Head of caudate nucleus (tissue), 42 donors: ENCODE data around the gene TNFRSF18.

ENCODE experiments used
- DNase-seq, 42 donors: peaks; one replicate each; pipeline versions ENCODE4 v3.0.0 to v3.0.0-alpha.2; 2020 to 2021; ENCODE audit warnings: mixed read lengths in 7 of 42
- intact Hi-C: fragments of 100-400 bp; cut with DNase I; formaldehyde crosslinking; loops from one replicate; pipeline ENCODE4 v1.15.0; 2022

Gene TNFRSF18

GRCh38 chr1:1173061-1173792 lies 33.2 kb downstream of the TNFRSF18 start:
- intact Hi-C loops, result no loop called here
- DNase-seq, result peak in 1 of 42 donors; percentile 1

DNA sequence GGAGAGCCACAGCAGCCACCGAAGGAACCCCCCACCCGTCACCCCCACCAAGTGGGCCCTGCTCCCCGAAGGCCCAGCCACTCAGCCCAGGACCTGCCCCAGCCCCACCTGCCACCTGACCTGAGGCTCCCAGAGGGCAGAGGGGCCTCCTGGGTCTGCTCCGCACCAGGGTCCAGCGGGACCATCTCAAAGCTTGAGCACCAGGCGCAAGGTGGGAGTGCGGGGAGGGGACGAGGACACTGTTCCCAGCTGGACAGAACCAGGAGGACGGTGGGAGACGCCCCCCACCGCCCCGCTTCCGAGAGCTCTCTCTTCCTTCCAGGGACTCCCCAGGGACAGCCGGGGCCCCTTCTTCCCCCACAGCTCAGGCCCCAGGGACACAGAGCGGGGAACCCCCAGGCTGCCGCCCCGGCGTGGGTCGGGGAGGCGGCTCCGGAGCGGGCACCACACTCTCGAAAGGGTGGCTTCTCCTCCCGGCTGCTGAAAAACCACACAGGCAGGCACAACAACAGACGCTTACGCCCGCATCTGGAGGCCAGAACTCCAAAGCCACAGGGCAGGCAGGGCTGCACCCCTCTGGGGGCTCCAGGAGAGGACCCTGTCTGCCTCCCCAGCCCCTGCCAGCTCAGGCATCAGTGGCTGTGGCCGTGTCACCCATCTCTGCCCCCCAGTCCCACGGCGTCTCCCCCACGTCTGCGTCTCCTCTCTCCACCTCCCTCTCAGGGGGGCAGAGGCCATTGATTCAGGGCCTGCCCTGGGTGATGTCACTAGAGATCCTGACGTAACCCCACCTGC lies 34.6 kb downstream of the TNFRSF18 start:
- peak in 1 of 42 donors; percentile 1 for DNase-seq
- intact Hi-C loops, result no loop called here

DNA sequence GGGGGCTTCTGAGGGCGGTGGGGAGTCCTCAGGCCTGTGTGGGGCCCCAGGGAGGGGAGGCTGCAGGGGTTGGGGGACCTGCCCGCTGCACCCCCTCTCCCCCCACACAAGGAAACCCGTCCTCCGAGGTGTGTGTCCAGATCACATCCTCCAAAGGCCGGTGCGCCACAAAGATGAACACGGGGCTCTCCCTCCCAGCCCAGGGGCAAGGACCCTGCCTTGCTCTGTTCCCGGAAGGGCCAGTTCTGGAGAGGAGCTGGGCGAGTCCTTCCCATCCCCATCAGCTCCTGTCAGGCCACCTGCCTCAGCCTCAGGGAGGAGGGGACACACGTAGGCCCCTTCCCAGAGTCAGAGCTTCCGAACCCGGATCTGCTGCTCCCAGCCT lies 35.2 kb downstream of the TNFRSF18 start:
- intact Hi-C loops, result no loop called here
- DNase-seq, result no peak

DNA sequence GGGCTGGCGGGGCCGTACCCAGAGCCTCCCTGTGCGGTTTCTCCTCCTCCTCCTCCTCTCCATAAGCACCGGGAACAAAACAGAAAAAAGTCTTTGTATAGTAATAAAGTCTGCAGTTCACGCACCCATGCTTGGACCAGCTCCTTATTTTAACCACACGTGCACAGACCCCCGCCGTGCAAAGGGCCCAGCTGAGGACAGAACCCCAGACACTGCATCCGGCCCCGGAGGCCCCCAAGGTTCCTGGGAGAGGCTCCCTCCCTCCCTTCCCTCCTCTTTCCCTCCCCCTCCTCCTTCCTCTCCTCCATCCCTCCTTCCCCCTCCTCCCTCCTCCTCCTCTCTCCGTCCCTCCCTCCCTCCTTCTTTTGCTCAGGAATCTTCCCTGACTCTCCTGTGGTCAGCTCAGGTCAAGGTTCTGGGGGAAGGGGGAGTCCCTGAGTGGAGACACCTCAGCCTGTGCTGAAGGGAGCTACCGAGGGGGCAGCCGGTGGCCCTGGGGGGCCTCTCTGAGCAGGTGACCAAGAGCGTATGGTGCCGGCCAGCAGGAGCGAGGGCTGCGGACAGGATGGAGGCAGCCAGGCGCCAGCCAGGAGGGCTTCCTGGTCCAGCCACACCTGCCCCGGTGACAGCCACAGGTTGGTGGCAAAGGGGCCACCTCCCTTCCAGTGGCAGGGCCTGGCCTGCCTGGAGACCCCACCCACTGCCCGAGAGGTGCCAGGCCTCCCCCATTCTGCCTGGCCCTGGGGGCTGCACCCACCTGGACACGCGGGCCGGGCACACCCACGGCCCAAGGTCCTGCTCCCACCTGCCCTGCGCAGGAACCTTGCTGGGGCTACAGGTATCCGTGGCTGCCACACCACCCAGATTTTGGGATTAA lies 35.9 kb downstream of the TNFRSF18 start:
- intact Hi-C loops, result no loop called here
- DNase-seq, result peak in 1 of 42 donors; percentile 1

DNA sequence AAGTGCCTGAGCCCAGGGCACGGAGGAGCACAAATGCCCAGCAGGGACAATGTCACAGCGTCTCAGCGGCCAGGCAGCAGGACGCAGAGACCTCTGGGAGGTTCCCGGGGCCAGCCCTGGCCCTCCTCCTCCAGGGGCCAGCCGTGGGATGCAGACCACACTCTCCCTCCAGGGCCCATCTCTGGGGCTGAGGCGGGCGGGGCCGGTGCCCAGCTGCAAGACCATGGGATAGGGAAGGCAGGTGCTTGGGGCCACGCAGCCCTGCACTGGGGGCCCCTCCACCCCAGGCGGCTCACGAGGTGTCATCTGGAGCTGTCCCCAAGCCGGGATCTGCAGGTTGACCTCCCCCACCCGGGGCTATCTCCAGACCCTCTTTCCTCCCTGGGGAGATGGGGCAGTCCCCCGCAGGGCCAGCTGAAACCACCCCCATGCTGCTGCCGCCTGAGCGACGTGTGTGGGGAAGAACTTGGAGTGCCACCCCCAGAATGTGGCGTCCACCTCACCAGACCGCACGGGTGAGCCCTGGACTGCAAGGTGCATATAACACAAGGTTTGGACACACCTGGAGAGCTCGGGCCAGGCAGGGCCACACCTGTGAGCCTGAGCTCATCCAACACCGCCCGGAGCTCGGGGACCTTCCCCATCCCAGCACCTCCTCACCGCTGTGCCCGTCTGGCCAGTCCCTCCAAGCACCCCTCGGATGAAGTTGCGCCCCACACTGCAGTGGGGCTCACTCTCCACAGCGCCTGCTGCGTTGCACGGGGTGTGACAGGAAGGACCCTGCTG lies 36.8 kb downstream of the TNFRSF18 start:
- DNase-seq, result peak in 1 of 42 donors; percentile 0
- intact Hi-C loops, result no loop called here

GRCh38 chr1:1168451-1169411 lies 37.7 kb downstream of the TNFRSF18 start:
- intact Hi-C loops, result no loop called here
- no peak for DNase-seq

GRCh38 chr1:1167841-1168450 lies 38.4 kb downstream of the TNFRSF18 start:
- intact Hi-C loops, result no loop called here

DNA sequence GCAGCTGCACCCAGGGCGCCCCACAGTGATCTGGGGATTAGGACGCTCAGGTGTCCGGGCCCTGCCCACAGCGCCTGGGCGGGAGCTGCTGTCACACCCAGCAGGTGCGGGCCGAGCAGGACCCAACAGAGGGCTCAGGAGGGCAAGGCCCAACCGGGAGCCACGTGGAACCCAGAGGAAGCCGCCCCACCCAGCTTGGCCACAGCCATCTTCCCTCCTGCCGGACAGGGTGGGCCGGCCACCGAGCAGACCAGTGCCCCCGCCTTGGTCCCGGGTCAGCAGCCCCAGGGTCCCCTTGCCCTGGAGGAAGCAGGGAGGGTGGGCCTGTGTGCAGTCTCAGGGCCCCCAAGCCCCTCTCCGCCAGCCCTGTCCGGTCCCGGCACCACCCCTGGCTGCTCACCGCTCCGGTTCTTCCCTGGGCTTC lies 39.0 kb downstream of the TNFRSF18 start:
- intact Hi-C loops, result no loop called here
- no peak for DNase-seq

More at GRCh38 chr1:1167841-1168450, 38.4 kb downstream of the TNFRSF18 start:
- DNase-seq, result no peak

DNA sequence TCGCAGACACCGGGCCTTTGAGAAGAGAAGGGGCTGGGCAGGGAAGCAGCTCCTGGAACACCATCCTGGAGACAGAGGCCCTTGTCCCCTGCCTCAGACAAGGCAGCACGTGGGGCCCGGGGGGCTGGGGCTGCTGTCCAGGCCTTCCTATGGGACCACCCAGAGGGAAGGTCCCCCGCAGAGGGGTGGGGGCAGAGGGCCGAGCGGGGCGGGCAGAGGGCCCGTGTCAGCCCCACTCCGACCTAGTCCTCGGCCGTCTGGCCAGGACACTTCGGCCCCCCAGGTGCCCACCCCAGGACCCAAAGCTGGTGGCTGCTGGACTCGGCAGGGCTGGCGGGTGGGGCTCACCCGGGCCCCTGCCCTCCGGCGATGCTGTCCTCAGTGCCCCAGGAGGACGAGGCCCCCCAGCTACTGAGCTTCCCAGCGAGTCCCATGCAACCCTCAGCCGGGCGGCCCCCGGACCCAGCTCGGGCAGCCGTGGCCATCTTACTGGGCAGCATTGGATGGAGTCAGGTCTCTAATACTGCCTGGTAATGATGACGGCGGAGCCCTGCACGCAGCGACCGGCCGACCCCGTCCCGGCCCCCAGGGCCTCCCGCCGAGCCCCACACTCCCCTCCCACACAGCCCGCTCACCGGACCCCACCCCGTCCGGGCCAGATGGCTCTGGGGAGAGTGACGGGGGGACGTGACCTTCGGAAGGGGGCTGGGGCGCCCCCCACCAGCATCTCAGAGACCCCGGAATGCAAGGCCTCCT lies 39.6 kb downstream of the TNFRSF18 start:
- intact Hi-C loops, result no loop called here
- no peak for DNase-seq

GRCh38 chr1:1165900-1166421 lies 40.4 kb downstream of the TNFRSF18 start:
- intact Hi-C loops, result no loop called here
- DNase-seq, result no peak

- no peak for DNase-seq
- intact Hi-C loops, result no loop called here
Observed at GRCh38 chr1:1165485-1165884, 40.9 kb downstream of the TNFRSF18 start.

DNA sequence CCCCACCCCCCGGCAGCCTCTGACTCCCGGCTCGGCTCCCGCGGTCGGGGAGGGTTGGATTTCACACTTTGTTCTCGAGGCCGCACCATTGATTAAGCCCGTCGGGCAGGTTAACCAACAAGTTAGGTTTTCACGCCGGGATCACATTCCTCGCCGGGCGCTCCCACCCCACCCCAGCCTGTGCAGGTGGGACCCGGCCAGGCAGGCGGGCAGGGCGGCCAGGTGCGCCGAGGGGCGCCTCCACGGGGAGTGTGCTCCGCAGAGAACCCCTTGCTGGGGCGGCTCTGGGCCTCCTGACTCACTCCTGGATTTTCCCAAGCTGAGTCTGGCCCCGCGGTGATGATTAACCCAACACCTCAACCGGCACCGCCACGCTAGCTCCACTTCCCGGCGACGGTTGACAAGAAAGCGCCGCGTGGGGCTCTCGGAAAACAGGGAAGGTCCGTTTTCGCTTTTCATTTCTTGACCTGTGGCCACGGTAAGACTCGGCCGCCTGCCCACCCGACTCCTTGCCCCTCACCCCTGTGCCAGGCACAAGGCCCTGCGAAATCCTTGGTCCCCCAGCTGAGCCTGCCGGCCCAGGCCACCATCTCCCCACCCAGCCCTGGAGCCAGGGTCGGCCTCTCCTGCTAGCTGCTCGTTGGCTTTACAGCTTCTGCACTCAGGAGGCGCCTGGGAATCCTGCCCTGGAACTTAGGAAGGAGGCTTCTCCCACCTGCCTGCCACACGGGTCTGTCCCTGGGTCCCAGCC lies 41.5 kb downstream of the TNFRSF18 start:
- intact Hi-C loops, result no loop called here
- DNase-seq, result no peak

DNA sequence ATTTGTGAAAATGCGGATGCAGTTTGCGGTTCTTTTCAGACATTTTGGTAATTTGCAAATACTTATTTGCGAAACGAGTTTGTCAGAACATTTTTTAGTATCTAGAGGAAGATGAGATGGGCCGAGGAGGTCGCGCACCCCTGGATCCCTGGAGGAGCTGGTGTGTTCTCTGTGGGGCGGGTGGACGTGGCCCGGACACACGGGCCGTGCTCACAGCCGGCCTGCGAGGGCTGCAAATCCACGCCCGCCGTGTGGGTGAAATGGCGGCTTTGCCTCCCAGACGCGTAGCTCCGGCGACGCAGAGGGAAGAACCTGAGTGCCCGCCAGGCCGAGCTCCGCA lies 42.1 kb downstream of the TNFRSF18 start:
- intact Hi-C loops, result no loop called here
- no peak for DNase-seq

DNA sequence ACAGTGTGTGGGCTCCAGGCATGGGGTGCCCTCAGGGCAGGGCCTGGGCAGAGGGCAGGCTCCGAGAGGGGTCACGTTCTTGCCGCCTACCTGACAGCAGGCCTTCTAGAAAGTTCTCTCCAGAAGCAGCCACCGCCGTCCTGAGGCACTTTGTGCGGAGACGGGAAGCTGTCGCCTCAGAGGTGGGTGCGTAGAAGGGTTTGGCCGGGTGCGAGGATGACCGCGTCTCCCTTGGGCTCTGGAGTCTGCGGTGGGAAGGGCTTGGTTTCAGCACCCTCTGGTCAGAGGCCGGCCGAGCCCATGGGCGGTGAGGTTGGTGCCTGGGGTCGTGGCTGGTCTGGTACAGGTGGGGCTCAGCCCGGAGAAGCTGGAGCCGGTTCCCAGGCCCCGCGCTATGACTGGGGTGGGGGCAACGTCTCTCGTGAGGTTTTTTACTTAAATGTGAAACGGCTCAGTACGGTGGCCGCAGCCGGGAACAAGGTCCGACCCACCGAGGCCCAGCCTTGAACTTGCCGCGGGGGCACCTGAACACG lies 42.8 kb downstream of the TNFRSF18 start:
- DNase-seq, result no peak
- intact Hi-C loops, result no loop called here
